Thymus (tissue), 11 donors: ENCODE data around the gene CRY2. TPM values are rescaled to one million over a fixed set of nuclear protein-coding genes. Genes with fewer than 3 reads are reported as not detected.

Source experiments
- DNase-seq, 9 donors: peaks; one replicate each; pipeline ENCODE4 v3.0.0-alpha.2; 2013; ENCODE audit warnings: low spot score in 9 of 9, low read depth in 6 of 9, missing footprints in 1 of 9
- H3K27ac ChIP-seq, 2 donors: one replicate each; pipeline ENCODE4 v1.5.1; 2013; ENCODE audit warnings: control low read depth in 1 of 2, low read depth in 1 of 2, low read length in 1 of 2, mild to moderate bottlenecking in 1 of 2, moderate library complexity in 1 of 2
- H3K27me3 ChIP-seq, 2 donors: one replicate each; pipeline ENCODE4 v1.5.1; 2013; ENCODE audit warnings: low read length in 1 of 2; ENCODE audit not compliant: control insufficient read depth in 2 of 2, insufficient read depth in 1 of 2
- H3K36me3 ChIP-seq, 2 donors: one replicate each; pipeline ENCODE4 v1.5.1; 2013; ENCODE audit warnings: low read length in 1 of 2, mild to moderate bottlenecking in 1 of 2, moderate library complexity in 1 of 2; ENCODE audit not compliant: control insufficient read depth in 2 of 2, insufficient read depth in 2 of 2
- H3K4me1 ChIP-seq, 2 donors: one replicate each; pipeline ENCODE4 v1.5.1; 2013; ENCODE audit warnings: low read length in 2 of 2; ENCODE audit not compliant: control insufficient read depth in 2 of 2, insufficient read depth in 2 of 2
- H3K4me3 ChIP-seq, 2 donors: one replicate each; pipeline ENCODE4 v1.5.1; 2013; ENCODE audit warnings: low read length in 2 of 2, control low read depth in 1 of 2, mild to moderate bottlenecking in 1 of 2
- H3K9me3 ChIP-seq, 2 donors: one replicate each; pipeline ENCODE4 v1.5.1; 2013; ENCODE audit warnings: low read length in 1 of 2, mild to moderate bottlenecking in 1 of 2; ENCODE audit not compliant: control insufficient read depth in 2 of 2, insufficient read depth in 1 of 2
- WGBS: extraction: QIAGEN DNeasy Blood & Tissue Kit; methylation state at CpG from one replicate; pipeline ENCODE4 v1.1.7; 2013; 5-methylcytosine and 5-hydroxymethylcytosine counted together
- polyA plus RNA-seq: library from polyadenylated mRNA; stranded (reverse); fragments of 200-250 nt; gene quantifications from one replicate; pipeline ENCODE4 v1.2.3, GENCODE V29; 2013
- total RNA-seq: library from RNA; stranded (reverse); fragments of 120-200 nt; gene quantifications from one replicate; pipeline ENCODE4 v1.2.4, GENCODE V29; 2013
- donor health status: healthy.

CRY2 gene
- total and polyA plus RNA-seq, 2 donors: 9.9 to 12.3 TPM

DNA sequence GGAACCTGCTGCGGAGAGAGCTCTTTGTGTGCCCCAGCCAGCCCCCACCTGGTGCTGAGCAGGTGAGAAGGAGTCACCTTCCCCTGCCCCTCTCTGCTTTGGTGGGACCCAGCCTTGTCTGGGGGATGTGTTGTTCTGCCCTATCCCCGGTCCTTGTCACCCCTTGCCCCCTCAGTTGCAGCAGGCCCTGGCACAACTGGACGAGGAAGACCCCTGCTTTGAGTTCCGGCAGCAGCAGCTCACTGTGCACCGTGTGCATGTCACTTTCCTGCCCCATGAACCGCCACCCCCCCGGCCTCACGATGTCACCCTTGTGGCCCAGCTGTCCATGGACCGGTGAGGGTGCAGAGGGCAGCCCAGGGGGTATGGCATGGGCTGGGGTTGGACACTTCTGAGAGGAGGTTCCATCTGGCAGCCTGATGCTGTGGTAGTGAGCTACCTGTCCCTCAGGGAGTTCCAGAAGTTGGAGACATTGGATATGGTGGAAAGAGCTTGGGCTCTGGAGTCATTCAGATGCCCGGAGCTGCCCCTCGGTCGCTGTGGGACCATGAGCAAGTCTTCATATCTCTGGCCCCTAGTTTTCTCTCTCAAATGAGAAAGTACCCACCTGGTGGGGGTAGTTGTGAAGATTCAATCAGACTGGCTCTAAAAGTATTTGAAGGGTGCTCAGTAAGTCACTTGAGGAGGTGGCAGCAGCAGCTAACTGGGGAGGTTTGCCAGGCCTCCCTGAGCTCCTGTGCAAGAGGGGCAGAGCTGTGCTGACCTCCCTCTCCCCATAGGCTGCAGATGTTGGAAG lies 79.5 kb downstream of the CRY2 start:
- H3K4me1 ChIP-seq: peaks cover 17 to 19% of the 10 kb centered on the region in 2 donors
- no peak overlapping the region for H3K4me3 ChIP-seq
- H3K27me3 ChIP-seq: peaks cover 27 to 45% of the 10 kb centered on the region in 2 donors
- H3K27ac ChIP-seq: no peak overlapping the region
- H3K9me3 ChIP-seq: no peaks in the 10 kb centered on the region
- H3K36me3 ChIP-seq: peaks cover 3 to 6% of the 10 kb centered on the region in 2 donors
- no peak for DNase-seq
- WGBS: 96% methylated on average over 12 of the region's 12 CpGs

DNA sequence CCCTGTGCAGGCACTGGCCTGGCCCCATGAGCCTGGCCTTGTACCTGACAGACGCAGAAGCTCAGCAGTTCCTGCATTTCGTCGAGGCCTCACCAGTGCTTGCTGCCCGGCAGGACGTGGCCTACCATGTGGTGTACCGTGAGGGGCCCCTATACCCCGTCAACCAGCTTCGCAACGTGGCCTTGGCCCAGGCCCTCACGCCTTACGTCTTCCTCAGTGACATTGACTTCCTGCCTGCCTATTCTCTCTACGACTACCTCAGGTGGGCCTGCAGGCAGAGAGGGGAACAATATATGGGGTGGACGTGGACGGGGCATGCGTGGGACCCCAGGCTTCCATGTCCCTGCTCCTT lies 80.0 kb downstream of the CRY2 start:
- Histone ChIP-seq H3K9me3 (no peaks in the 10 kb centered on the region), H3K27me3 (peaks cover 21 to 40% of the 10 kb centered on the region in 2 donors), H3K4me3 (no peak overlapping the region), H3K4me1 (peaks cover 18 to 21% of the 10 kb centered on the region in 2 donors), H3K36me3 (peaks cover 7 to 12% of the 10 kb centered on the region in 2 donors), H3K27ac (no peak overlapping the region)
- DNase-seq: no peak
- WGBS: 60% methylated on average over 15 of the region's 15 CpGs

DNA sequence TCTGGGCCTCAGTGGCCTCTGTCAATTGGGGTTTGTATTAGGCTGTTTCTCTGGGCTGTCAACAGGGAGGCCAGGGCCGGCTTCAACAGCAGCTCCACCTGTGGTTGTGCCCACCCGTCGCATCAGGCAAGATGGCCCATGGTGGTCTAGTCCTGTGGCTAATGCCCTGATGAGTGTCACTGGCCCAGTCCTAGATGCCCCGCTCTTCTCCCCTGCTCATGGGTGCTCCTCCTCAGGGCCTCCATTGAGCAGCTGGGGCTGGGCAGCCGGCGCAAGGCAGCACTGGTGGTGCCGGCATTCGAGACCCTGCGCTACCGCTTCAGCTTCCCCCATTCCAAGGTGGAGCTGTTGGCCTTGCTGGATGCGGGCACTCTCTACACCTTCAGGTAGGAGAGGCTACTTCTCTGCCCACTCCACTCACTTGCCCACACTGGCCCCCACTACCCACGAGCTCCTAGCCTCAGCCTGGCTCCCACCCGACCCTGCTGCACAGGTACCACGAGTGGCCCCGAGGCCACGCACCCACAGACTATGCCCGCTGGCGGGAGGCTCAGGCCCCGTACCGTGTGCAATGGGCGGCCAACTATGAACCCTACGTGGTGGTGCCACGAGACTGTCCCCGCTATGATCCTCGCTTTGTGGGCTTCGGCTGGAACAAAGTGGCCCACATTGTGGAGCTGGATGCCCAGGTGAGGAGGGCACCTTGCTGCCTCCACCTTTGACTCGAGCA lies 80.6 kb downstream of the CRY2 start:
- no peak overlapping the region for H3K27ac ChIP-seq
- no peak for DNase-seq
- H3K4me1 ChIP-seq: peaks cover 13 to 21% of the 10 kb centered on the region in 2 donors
- H3K27me3 ChIP-seq: peaks cover 17 to 34% of the 10 kb centered on the region in 2 donors
- 98% methylated on average over 27 of the region's 27 CpGs for WGBS
- H3K4me3 ChIP-seq: no peak overlapping the region
- peaks cover 7 to 13% of the 10 kb centered on the region in 2 donors for H3K36me3 ChIP-seq
- H3K9me3 ChIP-seq: no peaks in the 10 kb centered on the region

DNA sequence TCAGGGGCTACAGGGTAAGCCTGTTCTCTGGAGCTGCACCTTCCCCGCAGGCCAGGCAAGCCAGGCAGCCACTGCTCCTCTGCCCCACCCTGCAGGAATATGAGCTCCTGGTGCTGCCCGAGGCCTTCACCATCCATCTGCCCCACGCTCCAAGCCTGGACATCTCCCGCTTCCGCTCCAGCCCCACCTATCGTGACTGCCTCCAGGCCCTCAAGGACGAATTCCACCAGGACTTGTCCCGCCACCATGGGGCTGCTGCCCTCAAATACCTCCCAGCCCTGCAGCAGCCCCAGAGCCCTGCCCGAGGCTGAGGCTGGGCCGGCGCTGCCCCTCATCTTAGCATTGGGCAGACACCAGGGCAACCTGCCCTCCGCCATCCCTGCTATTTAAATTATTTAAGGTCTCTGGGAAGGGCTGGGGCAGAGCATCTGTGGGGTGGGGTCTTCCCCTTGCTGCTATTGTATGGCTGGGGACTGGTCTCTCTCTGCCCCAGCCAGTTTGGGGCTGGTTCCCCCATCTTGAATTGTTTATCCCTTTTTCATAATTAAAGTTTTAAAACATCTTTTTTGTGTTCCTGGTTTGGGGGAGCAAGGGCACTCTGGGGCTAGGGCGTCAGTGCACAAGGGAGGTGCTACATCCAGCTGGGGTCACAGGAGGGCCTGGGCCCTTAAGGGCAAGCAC lies 81.4 kb downstream of the CRY2 start:
- WGBS: 97% methylated on average over 13 of the region's 13 CpGs
- Histone ChIP-seq H3K4me1 (peaks cover 8 to 20% of the 10 kb centered on the region in 2 donors), H3K27ac (peak overlapping the region in 1 of 2 donors; percentile 38), H3K27me3 (peaks cover 10 to 26% of the 10 kb centered on the region in 2 donors), H3K4me3 (no peak overlapping the region), H3K9me3 (no peaks in the 10 kb centered on the region), H3K36me3 (peaks cover 13 to 19% of the 10 kb centered on the region in 2 donors)
- DNase-seq: no peak

DNA sequence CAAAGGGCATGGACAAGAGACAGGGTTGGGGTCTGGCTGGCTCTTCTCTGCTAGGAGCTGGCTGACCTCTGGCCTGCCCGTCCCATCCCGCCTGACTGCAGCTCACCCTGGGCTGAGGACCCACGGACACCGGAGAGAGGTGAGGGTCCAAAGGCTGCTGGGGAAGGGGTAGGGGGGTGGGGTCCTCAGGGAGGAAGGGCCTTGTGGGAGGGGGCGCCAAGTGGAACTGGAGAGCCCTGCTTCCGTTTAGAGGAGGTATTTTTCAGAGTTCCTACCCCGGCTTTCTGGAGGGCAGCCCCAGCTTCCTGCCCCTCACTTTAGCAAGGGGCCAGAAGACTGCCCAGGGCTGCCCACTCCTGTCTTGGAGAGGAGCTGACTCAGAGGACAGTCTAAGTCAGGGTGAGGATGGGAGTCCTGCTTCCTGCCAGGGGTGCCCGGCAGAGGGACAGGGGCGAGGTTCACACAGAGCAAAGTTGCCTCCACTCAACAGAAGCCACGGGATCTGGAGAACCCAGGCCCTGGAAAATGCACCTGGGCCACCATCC lies 82.3 kb downstream of the CRY2 start:
- peaks cover 8 to 27% of the 10 kb centered on the region in 2 donors for H3K4me1 ChIP-seq
- H3K4me3 ChIP-seq: no peak overlapping the region
- no peak for DNase-seq
- H3K27ac ChIP-seq: peak overlapping the region; percentile 26 to 61
- H3K9me3 ChIP-seq: no peaks in the 10 kb centered on the region
- peaks cover 3 to 18% of the 10 kb centered on the region in 2 donors for H3K27me3 ChIP-seq
- 84% methylated on average over 10 of the region's 10 CpGs for WGBS
- H3K36me3 ChIP-seq: peaks cover 22 to 28% of the 10 kb centered on the region in 2 donors

DNA sequence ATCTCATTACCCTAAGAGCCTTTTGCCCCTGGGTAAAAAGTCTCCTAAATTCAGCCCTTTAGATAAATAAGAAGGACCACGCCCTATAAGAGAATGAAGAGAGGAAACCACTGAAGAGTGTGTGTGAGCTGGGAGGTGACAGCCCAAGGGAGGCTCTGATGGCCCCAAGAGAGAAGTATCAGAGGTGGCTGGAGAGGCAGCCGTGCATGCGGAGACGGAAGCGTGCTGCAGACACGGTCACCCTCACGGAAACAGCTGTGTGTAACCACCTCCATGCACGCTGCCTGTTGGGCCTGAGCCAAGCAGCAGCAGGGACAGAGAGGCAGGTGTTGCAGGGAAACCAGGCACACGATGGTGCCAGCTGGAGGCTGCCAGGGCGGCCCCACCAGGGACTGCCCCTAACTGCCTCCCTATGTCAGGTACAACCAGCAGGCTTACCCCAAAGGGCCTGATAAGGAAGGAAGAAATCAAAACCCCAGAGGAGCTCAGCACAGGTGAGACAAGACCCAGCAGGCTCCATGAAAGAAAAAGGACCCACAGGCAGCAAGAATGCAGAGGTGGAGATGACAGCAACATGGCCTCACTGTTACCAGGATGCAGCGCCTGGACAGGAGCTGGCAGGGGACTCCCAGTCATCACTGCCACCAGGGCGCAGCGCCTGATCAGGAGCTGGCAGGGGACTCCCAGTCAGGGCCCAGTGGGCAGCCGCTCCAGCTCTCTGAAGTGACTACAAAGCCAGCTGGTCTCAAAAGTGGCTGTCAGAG lies 82.9 kb downstream of the CRY2 start:
- no peak for DNase-seq
- Histone ChIP-seq H3K9me3 (no peaks in the 10 kb centered on the region), H3K27ac (peak overlapping the region; percentile 64 to 83), H3K27me3 (peaks cover 0 to 12% of the 10 kb centered on the region in 2 donors), H3K4me1 (peaks cover 8 to 31% of the 10 kb centered on the region in 2 donors), H3K4me3 (no peak overlapping the region), H3K36me3 (peaks cover 28 to 34% of the 10 kb centered on the region in 2 donors)
- 65% methylated on average over 14 of the region's 14 CpGs for WGBS

DNA sequence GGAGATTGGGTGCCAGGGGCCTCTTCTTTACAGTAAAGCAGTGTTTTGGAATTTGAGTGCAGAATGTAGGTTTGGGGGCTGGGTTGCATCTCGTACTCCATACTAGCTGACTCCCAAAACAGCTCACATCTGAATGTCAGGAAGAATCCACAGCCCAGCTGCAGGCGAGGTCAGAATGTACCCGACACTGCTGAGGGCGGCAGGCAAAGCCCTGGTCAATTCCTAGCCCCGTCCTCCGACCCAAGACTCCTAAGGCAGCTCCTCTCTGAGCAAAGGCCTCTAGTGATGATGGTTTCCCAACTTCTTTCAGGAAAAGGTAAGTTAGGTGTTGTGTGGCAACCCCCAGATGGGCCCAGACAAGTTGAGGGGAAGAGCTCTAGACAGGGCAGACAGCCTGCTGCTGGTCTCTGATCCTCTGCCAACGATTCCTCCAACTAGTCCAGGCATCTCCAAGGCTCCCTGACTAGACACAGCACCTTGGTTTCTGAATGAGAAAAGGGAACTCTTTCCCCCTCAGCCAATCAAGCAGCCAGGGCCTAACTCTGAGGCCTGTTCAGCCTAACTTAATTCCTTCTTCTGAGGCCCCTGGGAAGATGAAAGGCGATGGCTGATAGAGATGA lies 83.8 kb downstream of the CRY2 start:
- peaks cover 8 to 32% of the 10 kb centered on the region in 2 donors for H3K4me1 ChIP-seq
- H3K4me3 ChIP-seq: no peak overlapping the region

DNA sequence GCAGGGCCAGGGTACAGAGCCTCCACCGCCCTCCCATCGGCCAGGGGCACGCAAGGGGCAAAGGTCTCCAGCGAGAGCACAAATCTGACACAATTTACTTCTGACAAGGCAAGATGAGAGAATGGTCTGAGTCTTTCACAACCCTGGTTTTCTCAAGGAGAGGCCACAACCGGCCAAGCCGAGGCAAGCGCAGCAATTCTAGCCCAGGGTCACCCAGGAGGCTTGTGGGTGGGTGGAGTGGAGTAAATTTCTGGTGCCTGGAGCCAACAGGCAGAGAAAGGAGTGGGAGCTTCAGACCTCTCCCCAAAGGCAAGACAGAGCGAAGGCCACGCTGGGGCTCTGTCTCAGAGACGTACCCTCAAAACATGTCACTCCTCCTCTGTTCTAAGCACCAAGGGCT lies 84.5 kb downstream of the CRY2 start:
- WGBS: 94% methylated on average over 10 of the region's 10 CpGs
- no peak for DNase-seq
- peaks cover 8 to 32% of the 10 kb centered on the region in 2 donors for H3K4me1 ChIP-seq
- no peaks in the 10 kb centered on the region for H3K9me3 ChIP-seq
- peak overlapping the region; percentile 35 to 53 for H3K27ac ChIP-seq
- H3K27me3 ChIP-seq: no peaks in the 10 kb centered on the region
- H3K4me3 ChIP-seq: no peak overlapping the region
- H3K36me3 ChIP-seq: peaks cover 34 to 48% of the 10 kb centered on the region in 2 donors

More for the DNA sequence above, 83.8 kb downstream of the CRY2 start:
- Histone ChIP-seq H3K36me3 (peaks cover 34 to 43% of the 10 kb centered on the region in 2 donors), H3K27ac (peak overlapping the region; percentile 64 to 83), H3K27me3 (peaks cover 0 to 4% of the 10 kb centered on the region in 2 donors), H3K9me3 (no peaks in the 10 kb centered on the region)
- DNase-seq: peak in 1 of 9 donors; percentile 35
- WGBS: 96% methylated on average over 8 of the region's 8 CpGs
